Measurements from ENCODE around the gene PRKD1. TPM values are rescaled to one million over a fixed set of nuclear protein-coding genes. Genes with fewer than 3 reads are reported as not detected.
A peak's percentile ranks its signal among the peaks of the same experiment; 100 is the strongest.

The PRKD1 gene
- total and polyA plus RNA-seq, 11 donors: 0.99 to 8.8 (median 3.6) TPM

DNA sequence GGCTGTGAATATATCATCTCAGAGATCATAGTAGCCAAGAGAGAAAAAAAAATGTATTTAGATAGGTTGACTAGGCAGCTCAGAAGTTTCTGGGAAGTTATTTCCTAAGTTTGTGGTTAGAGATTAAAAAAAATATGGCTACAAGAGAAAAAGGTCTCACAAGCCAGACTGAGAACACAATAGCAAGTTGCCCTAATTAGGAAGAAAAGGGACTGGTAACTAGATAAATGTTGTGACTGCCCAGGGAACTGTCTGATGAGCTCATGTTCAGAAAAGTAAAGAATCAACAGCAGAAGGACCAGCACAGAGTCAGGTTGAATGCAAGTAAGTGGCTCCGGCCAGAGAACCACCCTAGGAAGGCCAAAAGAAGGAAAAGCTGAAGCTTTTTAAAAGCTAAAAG, 256.6 kb downstream of the PRKD1 start:
- DNase-seq: no peak
- Histone ChIP-seq H3K27me3 (no peaks in the 10 kb centered on the region), H3K36me3 (no peaks in the 10 kb centered on the region), H3K27ac (peak overlapping the region in 2 of 12 donors; percentile 11 to 19), H3K4me1 (no peaks in the 10 kb centered on the region), H3K9me3 (peaks cover 0 to 11% (median 0%) of the 10 kb centered on the region in 12 donors), H3K4me3 (no peak overlapping the region)
- 84 to 96% (median 86%) methylated on average over 1 of the region's 1 CpG for WGBS, 4 donors
- TF ChIP-seq, protein P1, sequence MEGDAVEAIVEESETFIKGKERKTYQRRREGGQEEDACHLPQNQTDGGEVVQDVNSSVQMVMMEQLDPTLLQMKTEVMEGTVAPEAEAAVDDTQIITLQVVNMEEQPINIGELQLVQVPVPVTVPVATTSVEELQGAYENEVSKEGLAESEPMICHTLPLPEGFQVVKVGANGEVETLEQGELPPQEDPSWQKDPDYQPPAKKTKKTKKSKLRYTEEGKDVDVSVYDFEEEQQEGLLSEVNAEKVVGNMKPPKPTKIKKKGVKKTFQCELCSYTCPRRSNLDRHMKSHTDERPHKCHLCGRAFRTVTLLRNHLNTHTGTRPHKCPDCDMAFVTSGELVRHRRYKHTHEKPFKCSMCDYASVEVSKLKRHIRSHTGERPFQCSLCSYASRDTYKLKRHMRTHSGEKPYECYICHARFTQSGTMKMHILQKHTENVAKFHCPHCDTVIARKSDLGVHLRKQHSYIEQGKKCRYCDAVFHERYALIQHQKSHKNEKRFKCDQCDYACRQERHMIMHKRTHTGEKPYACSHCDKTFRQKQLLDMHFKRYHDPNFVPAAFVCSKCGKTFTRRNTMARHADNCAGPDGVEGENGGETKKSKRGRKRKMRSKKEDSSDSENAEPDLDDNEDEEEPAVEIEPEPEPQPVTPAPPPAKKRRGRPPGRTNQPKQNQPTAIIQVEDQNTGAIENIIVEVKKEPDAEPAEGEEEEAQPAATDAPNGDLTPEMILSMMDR (IDR thresholded peaks at IDR 0.05): no peak
- no peak for TF ChIP-seq POLR2A (IDR thresholded peaks at IDR 0.05)
- intact Hi-C loops (cut with DNase I): no loop called here
- peak in 1 of 4 donors; percentile 44 for ATAC-seq

DNA sequence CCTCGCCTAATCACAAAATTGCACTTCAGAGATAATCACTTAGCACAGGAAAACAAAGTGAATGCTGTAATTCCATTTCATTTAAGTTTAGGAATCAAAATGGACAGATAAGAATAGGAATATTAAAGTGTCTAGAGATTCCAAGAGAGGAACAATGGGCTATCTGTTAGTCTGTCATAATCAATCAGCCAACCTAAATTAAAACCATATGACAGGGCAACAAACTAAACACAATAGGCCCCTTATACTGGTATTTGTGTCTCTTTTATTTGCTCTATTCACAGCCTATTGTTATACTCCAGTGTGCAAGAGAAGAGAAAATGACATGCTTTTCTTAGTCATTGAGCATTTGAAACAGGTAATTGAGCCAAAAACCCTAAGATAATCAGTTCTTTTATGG, 259.4 kb downstream of the PRKD1 start:
- no peaks in the 10 kb centered on the region for H3K4me1 ChIP-seq
- peaks cover 0 to 11% (median 4%) of the 10 kb centered on the region in 9 donors for H3K36me3 ChIP-seq
- H3K27me3 ChIP-seq: no peaks in the 10 kb centered on the region
- no peak overlapping the region for H3K4me3 ChIP-seq
- TF ChIP-seq, protein P1 (IDR thresholded peaks at IDR 0.05): no peak
- TF ChIP-seq POLR2A (IDR thresholded peaks at IDR 0.05): no peak
- no peak for ATAC-seq
- peaks cover 0 to 11% (median 0%) of the 10 kb centered on the region in 12 donors for H3K9me3 ChIP-seq
- H3K27ac ChIP-seq: no peak overlapping the region
- WGBS, 4 donors: 92 to 99% (median 95%) methylated on average over 1 of the region's 1 CpG
- intact Hi-C loops (cut with DNase I): no loop called here
- no peak for DNase-seq

DNA sequence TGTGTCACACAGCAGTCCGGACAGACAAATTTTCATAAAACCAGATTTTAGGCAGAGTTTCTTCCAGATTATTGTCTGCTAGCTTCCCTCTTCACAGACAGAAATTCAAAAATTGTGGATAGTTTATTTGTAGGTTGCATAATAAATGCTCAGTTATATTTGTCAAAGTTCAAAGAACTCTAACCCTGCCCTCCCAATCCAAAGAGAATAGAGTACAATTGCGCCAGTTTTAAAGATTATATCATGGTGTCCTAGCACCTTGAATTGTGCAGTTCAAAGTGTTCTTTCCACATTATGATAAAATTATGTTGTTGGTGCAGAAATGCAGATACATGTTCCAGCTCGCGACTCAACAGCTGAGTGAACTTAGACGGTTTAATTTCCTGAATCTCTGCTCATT, 263.1 kb downstream of the PRKD1 start:
- TF ChIP-seq, protein P1 (IDR thresholded peaks at IDR 0.05): no peak
- TF ChIP-seq POLR2A (IDR thresholded peaks at IDR 0.05): no peak
- Histone ChIP-seq H3K36me3 (peaks cover 0 to 14% (median 4%) of the 10 kb centered on the region in 9 donors), H3K27me3 (no peaks in the 10 kb centered on the region), H3K4me1 (no peaks in the 10 kb centered on the region), H3K4me3 (no peak overlapping the region), H3K27ac (no peak overlapping the region), H3K9me3 (no peaks in the 10 kb centered on the region)
- WGBS, 4 donors: 92 to 95% (median 94%) methylated on average over 5 of the region's 5 CpGs
- no peak for DNase-seq
- intact Hi-C loops (cut with DNase I): no loop called here
- no peak for ATAC-seq

DNA sequence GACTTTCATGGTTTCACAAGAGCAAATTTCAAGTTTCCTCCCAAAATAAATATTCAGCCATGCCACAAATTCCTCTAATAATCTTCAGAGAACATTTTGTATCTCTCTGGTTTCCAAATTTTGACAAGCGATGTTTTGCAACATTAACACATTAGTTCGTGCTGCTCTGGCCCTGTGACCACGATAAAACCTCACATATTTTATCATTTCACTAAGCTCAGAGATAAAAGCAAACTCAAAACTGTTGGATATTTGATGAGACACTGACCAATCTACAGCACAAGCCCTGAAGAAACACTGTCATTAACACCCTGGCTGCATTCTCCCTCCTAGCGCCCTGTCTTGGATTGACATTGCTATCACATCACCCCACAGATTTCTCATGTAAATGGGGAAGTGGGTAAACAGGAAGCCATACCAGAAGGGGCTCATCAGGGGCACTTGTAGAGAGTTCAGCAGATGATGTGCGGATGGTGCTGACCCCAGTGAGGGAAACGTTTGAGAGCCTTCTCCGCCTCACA, 264.3 kb downstream of the PRKD1 start:
- Histone ChIP-seq H3K36me3 (peaks cover 0 to 14% (median 4%) of the 10 kb centered on the region in 9 donors), H3K27me3 (no peaks in the 10 kb centered on the region), H3K4me1 (no peaks in the 10 kb centered on the region), H3K9me3 (no peaks in the 10 kb centered on the region), H3K27ac (no peak overlapping the region), H3K4me3 (no peak overlapping the region)
- no peak for DNase-seq
- TF ChIP-seq, protein P1 (IDR thresholded peaks at IDR 0.05): no peak
- TF ChIP-seq POLR2A (IDR thresholded peaks at IDR 0.05): no peak
- 74 to 81% (median 75%) methylated on average over 7 of the region's 7 CpGs for WGBS, 4 donors
- intact Hi-C loops (cut with DNase I): no loop called here
- ATAC-seq: no peak
